ENCODE data around the gene GRIK5. TPM values are rescaled to one million over a fixed set of nuclear protein-coding genes. Genes with fewer than 3 reads are reported as not detected.

The GRIK5 gene
- total and polyA plus RNA-seq, 2 donors (not counting 3 experiments of a cell fraction or from before 2014, with no cell fraction given) = 0.80 to 2.2 TPM

GRCh38 chr19:42088471-42089190, 18.6 kb upstream of the GRIK5 start:
- Histone ChIP-seq H3K27me3 (ENCODE audit: control insufficient read depth in 2 of 2, insufficient read depth in 2 of 2, low read length in 2 of 2) (no peaks in the 10 kb centered on the region), H3K9ac (replicated peaks; ENCODE audit: extremely low read depth, insufficient read depth, low read length) (no peak overlapping the region), H3K4me1 (ENCODE audit: control insufficient read depth, extremely low read depth, insufficient read depth, low read length) (peaks cover 24% of the 10 kb centered on the region), H3K9me1 (replicated peaks; ENCODE audit: control insufficient read depth, extremely low read depth, insufficient read depth, low read length) (no peaks in the 10 kb centered on the region), H4K20me1 (replicated peaks; ENCODE audit: control insufficient read depth, extremely low read depth, insufficient read depth, low read length) (no peaks in the 10 kb centered on the region), H3K9me3 (replicated peaks; ENCODE audit: control insufficient read depth, insufficient read depth, low read length) (no peaks in the 10 kb centered on the region), H3K4me3 (replicated peaks in 1 of 3; ENCODE audit: insufficient read depth in 1 of 3, low read depth in 1 of 3, low read length in 3 of 3) (no peak overlapping the region), H2AFZ (ENCODE audit: low read depth, low read length) (peak overlapping the region; percentile 61), H3K27ac (ENCODE audit: insufficient read depth, low read depth, low read length) (peak overlapping the region; percentile 5), H3K4me2 (ENCODE audit: insufficient read depth, low read length) (no peak overlapping the region), H3K79me2 (ENCODE audit: control insufficient read depth, insufficient read depth, low read length) (no peaks in the 10 kb centered on the region), H3K36me3 (ENCODE audit: control insufficient read depth in 2 of 2, extremely low read depth in 1 of 2, insufficient read depth in 2 of 2, low read length in 2 of 2) (no peaks in the 10 kb centered on the region)
- TF ChIP-seq GATA2 (IDR thresholded peaks at IDR 0.05; ENCODE audit: insufficient read depth, insufficient read length, low read depth, low read length) (no peak), FOS (IDR thresholded peaks at IDR 0.05; ENCODE audit: borderline replicate concordance, insufficient read depth, low read length) (peak; percentile 24), EZH2 (IDR thresholded peaks at IDR 0.05; ENCODE audit: borderline replicate concordance, low read depth, low read length, severe bottlenecking) (no peak)
- ChIA-PET CTCF (no interaction called here), POLR2A (no interaction called here)
- DNase-seq (ENCODE audit: low read depth, low spot score) (peak; percentile 39), FAIRE-seq (no peak)
- dilution Hi-C loops (cut with MboI; ENCODE audit: extremely low pct_ligation_motif_present, low sequenced_read_pairs) = no loop called here
- intact Hi-C loops (cut with micrococcal nuclease) = no loop called here
- BruUV-seq (replicated peaks) = no TSS peak

- ChIA-PET POLR2A (no interaction called here), CTCF (no interaction called here)
- Histone ChIP-seq H3K79me2 (ENCODE audit: control insufficient read depth, insufficient read depth, low read length) (peaks cover 2% of the 10 kb centered on the region), H3K4me3 (replicated peaks in 1 of 3; ENCODE audit: insufficient read depth in 1 of 3, low read depth in 1 of 3, low read length in 3 of 3) (no peak overlapping the region), H3K9me3 (replicated peaks; ENCODE audit: control insufficient read depth, insufficient read depth, low read length) (no peaks in the 10 kb centered on the region), H3K9ac (replicated peaks; ENCODE audit: extremely low read depth, insufficient read depth, low read length) (no peak overlapping the region), H3K27me3 (ENCODE audit: control insufficient read depth in 2 of 2, insufficient read depth in 2 of 2, low read length in 2 of 2) (no peaks in the 10 kb centered on the region), H3K4me1 (ENCODE audit: control insufficient read depth, extremely low read depth, insufficient read depth, low read length) (peaks cover 18% of the 10 kb centered on the region), H2AFZ (ENCODE audit: low read depth, low read length) (no peak overlapping the region), H3K27ac (ENCODE audit: insufficient read depth, low read depth, low read length) (no peak overlapping the region), H3K9me1 (replicated peaks; ENCODE audit: control insufficient read depth, extremely low read depth, insufficient read depth, low read length) (no peaks in the 10 kb centered on the region), H4K20me1 (replicated peaks; ENCODE audit: control insufficient read depth, extremely low read depth, insufficient read depth, low read length) (no peaks in the 10 kb centered on the region), H3K4me2 (ENCODE audit: insufficient read depth, low read length) (no peak overlapping the region), H3K36me3 (ENCODE audit: control insufficient read depth in 2 of 2, extremely low read depth in 1 of 2, insufficient read depth in 2 of 2, low read length in 2 of 2) (no peaks in the 10 kb centered on the region)
- no TSS peak for BruUV-seq (replicated peaks)
- no peak for DNase-seq (ENCODE audit: low read depth, low spot score)
- no peak for TF ChIP-seq EZH2 (IDR thresholded peaks at IDR 0.05; ENCODE audit: borderline replicate concordance, low read depth, low read length, severe bottlenecking)
- TF ChIP-seq CTCF (IDR thresholded peaks at IDR 0.05; ENCODE audit: extremely low read depth in 1 of 2, insufficient read depth in 1 of 2, low read depth in 1 of 2, low read length in 2 of 2) = no peak
- TF ChIP-seq FOS (IDR thresholded peaks at IDR 0.05; ENCODE audit: borderline replicate concordance, insufficient read depth, low read length) = no peak
- TF ChIP-seq POLR2AphosphoS5 (IDR thresholded peaks at IDR 0.05; ENCODE audit: insufficient read depth, low read depth, low read length) = no peak
- dilution Hi-C loops (cut with MboI; ENCODE audit: extremely low pct_ligation_motif_present, low sequenced_read_pairs) (no loop called here), intact Hi-C loops (cut with micrococcal nuclease) (no loop called here)
- FAIRE-seq = no peak
Observed at GRCh38 chr19:42086770-42087550, 17.0 kb upstream of the GRIK5 start.

Data from endothelial cell of umbilical vein (primary cell).